ENCODE data around the gene STPG1.

The STPG1 gene

GRCh38 chr1:24340770-24341169 is 72.8 kb downstream of the STPG1 start:
- Histone ChIP-seq H4K91ac (ENCODE audit: low read length) (no peak overlapping the region), H3K36me3 (ENCODE audit: control insufficient read depth in 1 of 2, insufficient read depth in 2 of 2, low read depth in 1 of 2, low read length in 2 of 2) (no peaks in the 10 kb centered on the region), H3K79me1 (replicated peaks; ENCODE audit: low read length, poor library complexity, severe bottlenecking) (no peaks in the 10 kb centered on the region), H3K27me3 (ENCODE audit: control insufficient read depth in 1 of 2, insufficient read depth in 1 of 2, low read length in 2 of 2) (peaks cover 63 to 77% of the 10 kb centered on the region in 2 experiments), H3K4me2 (ENCODE audit: low read length, poor library complexity, severe bottlenecking) (no peak overlapping the region), H3K14ac (ENCODE audit: low read length in 2 of 2) (no peak overlapping the region), H4K8ac (ENCODE audit: low read length) (no peak overlapping the region), H3K23ac (ENCODE audit: low read length in 2 of 2) (no peak overlapping the region), H3K9me3 (ENCODE audit: control insufficient read depth, low read length) (no peaks in the 10 kb centered on the region), H2BK12ac (ENCODE audit: low read length in 2 of 2) (no peak overlapping the region), H2BK15ac (ENCODE audit: low read depth, poor library complexity, severe bottlenecking) (no peak overlapping the region), H3K4me3 (ENCODE audit: insufficient read depth in 1 of 2, low read depth in 1 of 2, low read length in 2 of 2) (no peak overlapping the region), H3K4ac (ENCODE audit: low read depth in 1 of 2, low read length in 2 of 2) (no peak overlapping the region), H3K9ac (ENCODE audit: low read length) (no peak overlapping the region), H2AK5ac (ENCODE audit: low read length, severe bottlenecking) (no peak overlapping the region), H3K4me1 (ENCODE audit: control insufficient read depth, insufficient read depth, low read depth, low read length) (no peaks in the 10 kb centered on the region), H3K18ac (ENCODE audit: low read depth in 1 of 2, low read length in 2 of 2) (no peak overlapping the region), H2BK5ac (ENCODE audit: low read depth, low read length, poor library complexity, severe bottlenecking) (no peak overlapping the region), H3K27ac (ENCODE audit: low read length, poor library complexity, severe bottlenecking) (no peak overlapping the region), H2BK120ac (ENCODE audit: low read depth, low read length) (no peak overlapping the region), H2AFZ (ENCODE audit: low read depth, low read length) (no peak overlapping the region)
- 59% methylated on average over 6 of the region's 8 CpGs for WGBS
- DNase-seq = no peak

GRCh38 chr1:24339996-24340395 is 73.6 kb downstream of the STPG1 start:
- Histone ChIP-seq H2BK15ac (ENCODE audit: low read depth, poor library complexity, severe bottlenecking) (no peak overlapping the region), H2AK5ac (ENCODE audit: low read length, severe bottlenecking) (no peak overlapping the region), H2BK5ac (ENCODE audit: low read depth, low read length, poor library complexity, severe bottlenecking) (no peak overlapping the region), H3K9ac (ENCODE audit: low read length) (no peak overlapping the region), H3K4me1 (ENCODE audit: control insufficient read depth, insufficient read depth, low read depth, low read length) (no peaks in the 10 kb centered on the region), H2AFZ (ENCODE audit: low read depth, low read length) (no peak overlapping the region), H3K4me2 (ENCODE audit: low read length, poor library complexity, severe bottlenecking) (no peak overlapping the region), H3K79me1 (replicated peaks; ENCODE audit: low read length, poor library complexity, severe bottlenecking) (no peaks in the 10 kb centered on the region), H2BK120ac (ENCODE audit: low read depth, low read length) (no peak overlapping the region), H3K27me3 (ENCODE audit: control insufficient read depth in 1 of 2, insufficient read depth in 1 of 2, low read length in 2 of 2) (peaks cover 60 to 70% of the 10 kb centered on the region in 2 experiments), H3K23ac (ENCODE audit: low read length in 2 of 2) (no peak overlapping the region), H3K27ac (ENCODE audit: low read length, poor library complexity, severe bottlenecking) (no peak overlapping the region), H4K91ac (ENCODE audit: low read length) (no peak overlapping the region), H3K18ac (ENCODE audit: low read depth in 1 of 2, low read length in 2 of 2) (no peak overlapping the region), H3K9me3 (ENCODE audit: control insufficient read depth, low read length) (no peaks in the 10 kb centered on the region), H3K36me3 (ENCODE audit: control insufficient read depth in 1 of 2, insufficient read depth in 2 of 2, low read depth in 1 of 2, low read length in 2 of 2) (no peaks in the 10 kb centered on the region), H3K4ac (ENCODE audit: low read depth in 1 of 2, low read length in 2 of 2) (no peak overlapping the region), H4K8ac (ENCODE audit: low read length) (no peak overlapping the region), H3K14ac (ENCODE audit: low read length in 2 of 2) (no peak overlapping the region), H3K4me3 (ENCODE audit: insufficient read depth in 1 of 2, low read depth in 1 of 2, low read length in 2 of 2) (no peak overlapping the region), H2BK12ac (ENCODE audit: low read length in 2 of 2) (no peak overlapping the region)
- WGBS = 92% methylated on average over 8 of the region's 8 CpGs
- no peak for DNase-seq

GRCh38 chr1:24338447-24338846 is 75.1 kb downstream of the STPG1 start:
- Histone ChIP-seq H4K8ac (ENCODE audit: low read length) (no peak overlapping the region), H3K27ac (ENCODE audit: low read length, poor library complexity, severe bottlenecking) (no peak overlapping the region)
- WGBS = 81% methylated on average over 5 of the region's 5 CpGs

GRCh38 chr1:24337455-24337854 is 76.1 kb downstream of the STPG1 start:
- no peak overlapping the region for H2AFZ ChIP-seq (ENCODE audit: low read depth, low read length)
- no peak overlapping the region for H3K18ac ChIP-seq (ENCODE audit: low read depth in 1 of 2, low read length in 2 of 2)
- no peak overlapping the region for H3K4me2 ChIP-seq (ENCODE audit: low read length, poor library complexity, severe bottlenecking)
- H3K4me3 ChIP-seq (ENCODE audit: insufficient read depth in 1 of 2, low read depth in 1 of 2, low read length in 2 of 2) = no peak overlapping the region
- H3K27ac ChIP-seq (ENCODE audit: low read length, poor library complexity, severe bottlenecking) = no peak overlapping the region
- WGBS = 93% methylated on average over 4 of the region's 4 CpGs
- H3K36me3 ChIP-seq (ENCODE audit: control insufficient read depth in 1 of 2, insufficient read depth in 2 of 2, low read depth in 1 of 2, low read length in 2 of 2) = no peaks in the 10 kb centered on the region
- no peak for DNase-seq
- peaks cover 48 to 68% of the 10 kb centered on the region in 2 experiments for H3K27me3 ChIP-seq (ENCODE audit: control insufficient read depth in 1 of 2, insufficient read depth in 1 of 2, low read length in 2 of 2)
- no peak overlapping the region for H2AK5ac ChIP-seq (ENCODE audit: low read length, severe bottlenecking)
- no peak overlapping the region for H4K8ac ChIP-seq (ENCODE audit: low read length)
- H3K23ac ChIP-seq (ENCODE audit: low read length in 2 of 2) = no peak overlapping the region
- H3K9me3 ChIP-seq (ENCODE audit: control insufficient read depth, low read length) = no peaks in the 10 kb centered on the region
- no peak overlapping the region for H2BK12ac ChIP-seq (ENCODE audit: low read length in 2 of 2)
- no peak overlapping the region for H2BK120ac ChIP-seq (ENCODE audit: low read depth, low read length)
- H4K91ac ChIP-seq (ENCODE audit: low read length) = peak overlapping the region; percentile 4
- no peak overlapping the region for H2BK5ac ChIP-seq (ENCODE audit: low read depth, low read length, poor library complexity, severe bottlenecking)
- no peak overlapping the region for H3K9ac ChIP-seq (ENCODE audit: low read length)
- H3K4me1 ChIP-seq (ENCODE audit: control insufficient read depth, insufficient read depth, low read depth, low read length) = no peaks in the 10 kb centered on the region
- H3K14ac ChIP-seq (ENCODE audit: low read length in 2 of 2) = peak overlapping the region in 1 of 2 experiments; percentile 68
- no peak overlapping the region for H3K4ac ChIP-seq (ENCODE audit: low read depth in 1 of 2, low read length in 2 of 2)
- no peak overlapping the region for H2BK15ac ChIP-seq (ENCODE audit: low read depth, poor library complexity, severe bottlenecking)
- H3K79me1 ChIP-seq (replicated peaks; ENCODE audit: low read length, poor library complexity, severe bottlenecking) = no peaks in the 10 kb centered on the region

More at GRCh38 chr1:24338447-24338846, 75.1 kb downstream of the STPG1 start:
- H3K18ac ChIP-seq (ENCODE audit: low read depth in 1 of 2, low read length in 2 of 2) = no peak overlapping the region
- H2BK5ac ChIP-seq (ENCODE audit: low read depth, low read length, poor library complexity, severe bottlenecking) = no peak overlapping the region
- H3K36me3 ChIP-seq (ENCODE audit: control insufficient read depth in 1 of 2, insufficient read depth in 2 of 2, low read depth in 1 of 2, low read length in 2 of 2) = no peaks in the 10 kb centered on the region
- no peak overlapping the region for H4K91ac ChIP-seq (ENCODE audit: low read length)
- no peak overlapping the region for H2BK120ac ChIP-seq (ENCODE audit: low read depth, low read length)
- peaks cover 52 to 71% of the 10 kb centered on the region in 2 experiments for H3K27me3 ChIP-seq (ENCODE audit: control insufficient read depth in 1 of 2, insufficient read depth in 1 of 2, low read length in 2 of 2)
- H2BK12ac ChIP-seq (ENCODE audit: low read length in 2 of 2) = no peak overlapping the region
- H2BK15ac ChIP-seq (ENCODE audit: low read depth, poor library complexity, severe bottlenecking) = no peak overlapping the region
- H3K14ac ChIP-seq (ENCODE audit: low read length in 2 of 2) = peak overlapping the region in 1 of 2 experiments; percentile 7
- H3K79me1 ChIP-seq (replicated peaks; ENCODE audit: low read length, poor library complexity, severe bottlenecking) = no peaks in the 10 kb centered on the region
- no peaks in the 10 kb centered on the region for H3K4me1 ChIP-seq (ENCODE audit: control insufficient read depth, insufficient read depth, low read depth, low read length)
- H3K23ac ChIP-seq (ENCODE audit: low read length in 2 of 2) = peak overlapping the region in 1 of 2 experiments; percentile 64
- H3K4me3 ChIP-seq (ENCODE audit: insufficient read depth in 1 of 2, low read depth in 1 of 2, low read length in 2 of 2) = no peak overlapping the region
- no peak overlapping the region for H3K4ac ChIP-seq (ENCODE audit: low read depth in 1 of 2, low read length in 2 of 2)
- H3K9ac ChIP-seq (ENCODE audit: low read length) = no peak overlapping the region
- no peak overlapping the region for H3K4me2 ChIP-seq (ENCODE audit: low read length, poor library complexity, severe bottlenecking)
- no peak overlapping the region for H2AK5ac ChIP-seq (ENCODE audit: low read length, severe bottlenecking)
- no peaks in the 10 kb centered on the region for H3K9me3 ChIP-seq (ENCODE audit: control insufficient read depth, low read length)
- no peak overlapping the region for H2AFZ ChIP-seq (ENCODE audit: low read depth, low read length)
- DNase-seq = no peak
